NCI-H69 (cell line): ENCODE results near the gene PIP4K2C.
"Not testable (repeated sequence)": the region's sequence is repeated elsewhere in the genome, so short reads cannot be mapped to it uniquely, and the experiment has no call there.

ENCODE experiments used
- DNase-seq: peaks from one replicate; lab custom pipeline; 2025; lab: John Stamatoyannopoulos, UW

PIP4K2C gene

DNA sequence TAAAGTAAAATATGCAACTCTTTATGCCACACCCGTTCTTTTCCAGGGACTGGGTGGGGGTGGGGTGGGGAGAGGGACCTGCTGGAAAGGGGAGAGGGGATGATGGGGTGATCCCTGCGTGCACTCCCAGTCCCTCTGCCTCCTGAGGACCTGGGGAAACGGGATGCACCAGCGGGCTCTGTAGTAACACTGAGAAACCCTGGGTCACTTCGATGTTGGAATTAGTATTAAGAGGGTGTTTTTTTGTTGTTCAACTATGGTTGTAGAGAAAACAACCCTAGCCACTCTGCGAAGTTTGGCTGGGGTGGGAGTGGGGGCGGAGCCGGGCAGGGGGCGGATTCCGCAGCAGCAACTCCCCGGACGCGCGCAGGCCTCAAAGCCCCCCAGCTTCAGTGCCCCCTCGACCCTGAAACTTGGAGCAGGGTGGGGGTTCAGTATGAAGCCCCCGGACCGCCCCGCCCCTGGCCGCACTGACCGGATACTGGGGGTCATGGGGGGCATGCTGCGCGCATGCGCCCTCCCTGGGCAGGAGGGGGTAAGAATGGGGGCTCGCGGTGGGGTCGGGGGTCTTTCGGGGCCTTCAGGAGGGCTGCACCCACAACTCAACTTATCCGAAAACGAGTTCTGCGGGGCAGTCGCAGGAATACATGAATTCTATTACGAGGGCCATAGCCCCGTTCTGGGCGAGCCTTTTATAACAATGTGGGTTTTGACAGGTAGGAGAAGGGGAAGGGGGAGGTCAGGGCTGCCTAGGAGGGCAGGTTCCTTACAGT lies 19.0 kb downstream of the PIP4K2C start:
- no peak for DNase-seq

DNA sequence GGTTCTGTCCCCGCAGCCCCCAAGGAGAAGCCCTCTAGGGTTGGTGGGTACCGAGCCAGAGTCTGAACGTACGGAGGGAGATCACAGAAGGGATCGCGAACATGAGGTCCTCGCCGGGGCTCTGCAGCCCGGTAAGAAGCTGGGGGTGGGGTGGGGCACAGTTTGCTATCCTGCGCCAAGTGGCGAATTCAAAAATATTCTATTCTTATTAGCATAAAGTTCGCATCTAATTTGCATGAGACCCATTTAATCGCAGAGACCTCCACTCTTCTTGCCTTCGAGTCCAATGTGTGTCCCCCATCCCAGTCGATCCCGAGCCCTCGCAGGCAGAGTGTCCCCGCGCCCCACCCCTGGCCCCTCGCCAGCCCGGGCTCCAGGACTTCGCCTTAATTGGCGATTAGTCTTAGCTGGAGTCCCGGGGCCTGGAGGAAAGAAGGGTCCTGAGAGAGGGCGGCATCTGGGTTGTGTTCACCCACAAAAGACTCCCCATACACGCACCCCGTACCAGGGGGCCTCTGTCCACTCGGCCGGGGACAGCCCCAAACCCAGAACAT lies 19.6 kb downstream of the PIP4K2C start:
- peak; percentile 67 for DNase-seq

- peak; percentile 89 for DNase-seq
These were observed 20.3 kb downstream of the PIP4K2C start, which contains the start of gene ARHGEF25 for GRCh38 chr12:57611108-57611826. Gene ARHGEF25, plus strand, starts transcription at chr12:57611435. Its CDS starts 460 bp downstream, at chr12:57611895.

- DNase-seq: peak; percentile 61
These were observed 21.1 kb downstream of the PIP4K2C start for GRCh38 chr12:57611827-57612710.

- no peak for DNase-seq
These were observed 21.9 kb downstream of the PIP4K2C start for GRCh38 chr12:57612711-57613426.

- DNase-seq: no peak
These were observed 22.6 kb downstream of the PIP4K2C start for GRCh38 chr12:57613427-57614109.

DNA sequence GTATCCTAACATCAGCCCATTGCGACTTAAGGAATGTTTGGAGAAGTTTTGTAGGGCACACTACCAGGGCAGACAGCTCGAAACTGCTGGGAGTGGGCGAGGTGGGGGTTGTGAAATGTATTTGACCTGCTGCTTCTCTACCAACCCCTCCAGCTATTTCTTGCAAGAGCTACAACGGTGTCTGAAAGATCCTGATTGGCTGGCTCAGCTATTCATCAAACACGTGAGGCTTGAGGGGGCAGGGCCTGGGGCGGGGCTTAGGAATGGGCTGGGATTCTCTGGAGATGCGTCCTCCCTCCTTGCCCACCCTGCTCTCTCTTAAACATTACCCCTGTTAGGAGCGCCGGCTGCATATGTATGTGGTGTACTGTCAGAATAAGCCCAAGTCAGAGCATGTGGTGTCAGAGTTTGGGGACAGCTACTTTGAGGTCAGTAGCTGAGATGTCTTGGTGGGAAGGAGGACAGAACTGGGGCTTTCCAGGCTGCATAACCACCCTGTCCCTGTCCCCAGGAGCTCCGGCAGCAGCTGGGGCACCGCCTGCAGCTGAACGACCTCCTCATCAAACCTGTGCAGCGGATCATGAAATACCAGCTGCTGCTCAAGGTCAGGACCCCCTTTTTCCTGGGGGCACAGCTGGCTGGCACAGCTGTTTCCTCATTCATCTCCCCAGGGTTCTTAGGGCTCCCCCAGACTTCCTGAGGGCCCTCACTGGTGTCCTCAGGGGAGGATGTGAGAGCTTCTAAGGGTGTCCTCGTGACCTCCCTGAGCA lies 23.4 kb downstream of the PIP4K2C start:
- DNase-seq: peak; percentile 10

- DNase-seq: no peak
These were observed 24.0 kb downstream of the PIP4K2C start for GRCh38 chr12:57614948-57615500.

- DNase-seq: no peak
These were observed 24.6 kb downstream of the PIP4K2C start for GRCh38 chr12:57615637-57616036.

- DNase-seq: peak; percentile 40
These were observed 25.6 kb downstream of the PIP4K2C start for GRCh38 chr12:57616383-57617101.

- no peak for DNase-seq
These were observed 26.9 kb downstream of the PIP4K2C start for GRCh38 chr12:57617942-57618341.

DNA sequence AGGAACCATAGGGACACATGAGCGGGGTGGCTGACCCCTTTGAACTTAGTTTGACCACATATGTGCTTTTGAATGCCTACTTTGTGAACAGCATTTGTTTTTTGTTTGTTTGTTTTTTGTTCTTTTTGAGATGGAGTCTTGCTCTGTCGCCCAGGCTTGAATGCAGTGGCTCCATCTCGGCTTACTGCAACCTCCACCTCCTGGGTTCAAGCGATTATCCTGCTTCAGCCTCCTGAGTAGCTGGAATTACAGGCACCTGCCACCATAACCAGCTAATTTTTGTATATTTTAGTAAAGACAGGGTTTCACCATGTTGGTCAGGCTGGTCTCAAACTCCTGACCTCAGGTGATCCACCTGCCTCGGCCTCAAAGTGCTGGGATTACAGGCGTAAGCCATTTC lies 27.4 kb downstream of the PIP4K2C start:
- DNase-seq: not testable (repeated sequence)

GRCh38 chr12:57618966-57619433 lies 28.0 kb downstream of the PIP4K2C start:
- no peak for DNase-seq

DNA sequence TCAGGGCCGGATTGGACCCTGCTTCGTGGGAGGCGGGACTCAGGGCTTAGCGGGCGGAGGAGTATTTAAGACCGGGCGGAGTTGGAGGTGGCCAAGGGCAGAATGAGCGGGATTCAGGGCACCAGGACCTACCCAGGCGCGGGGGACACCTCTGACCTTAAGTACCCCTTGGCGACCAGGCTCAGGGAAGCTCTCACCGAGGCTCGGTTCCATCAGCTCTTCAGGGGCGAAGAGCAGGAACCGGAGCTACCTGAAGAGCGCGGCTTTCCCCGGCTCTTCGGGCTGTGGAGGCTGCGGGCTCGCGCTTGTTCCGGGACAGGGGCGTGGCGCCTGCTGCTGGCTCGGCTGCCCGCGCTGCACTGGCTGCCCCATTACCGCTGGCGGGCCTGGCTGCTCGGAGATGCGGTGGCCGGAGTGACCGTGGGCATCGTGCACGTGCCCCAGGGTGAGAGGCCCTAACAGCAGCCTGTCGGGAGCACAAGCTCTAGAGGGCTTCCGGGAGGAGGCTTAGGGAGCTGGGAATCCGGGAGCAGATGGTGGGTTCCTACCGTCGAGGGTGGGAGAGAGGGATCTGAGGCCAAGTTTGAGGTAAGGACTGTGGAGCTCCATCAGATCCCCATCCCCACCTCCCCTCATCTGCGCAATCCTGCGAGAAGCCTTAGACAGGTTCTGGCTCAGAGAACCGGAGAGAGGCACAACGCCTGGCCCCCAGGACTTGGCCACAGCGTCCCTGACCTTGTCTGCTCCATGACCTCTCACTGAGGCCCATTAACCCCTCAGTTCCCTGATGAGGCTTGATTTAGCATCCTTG lies 28.6 kb downstream of the PIP4K2C start:
- no peak for DNase-seq

DNA sequence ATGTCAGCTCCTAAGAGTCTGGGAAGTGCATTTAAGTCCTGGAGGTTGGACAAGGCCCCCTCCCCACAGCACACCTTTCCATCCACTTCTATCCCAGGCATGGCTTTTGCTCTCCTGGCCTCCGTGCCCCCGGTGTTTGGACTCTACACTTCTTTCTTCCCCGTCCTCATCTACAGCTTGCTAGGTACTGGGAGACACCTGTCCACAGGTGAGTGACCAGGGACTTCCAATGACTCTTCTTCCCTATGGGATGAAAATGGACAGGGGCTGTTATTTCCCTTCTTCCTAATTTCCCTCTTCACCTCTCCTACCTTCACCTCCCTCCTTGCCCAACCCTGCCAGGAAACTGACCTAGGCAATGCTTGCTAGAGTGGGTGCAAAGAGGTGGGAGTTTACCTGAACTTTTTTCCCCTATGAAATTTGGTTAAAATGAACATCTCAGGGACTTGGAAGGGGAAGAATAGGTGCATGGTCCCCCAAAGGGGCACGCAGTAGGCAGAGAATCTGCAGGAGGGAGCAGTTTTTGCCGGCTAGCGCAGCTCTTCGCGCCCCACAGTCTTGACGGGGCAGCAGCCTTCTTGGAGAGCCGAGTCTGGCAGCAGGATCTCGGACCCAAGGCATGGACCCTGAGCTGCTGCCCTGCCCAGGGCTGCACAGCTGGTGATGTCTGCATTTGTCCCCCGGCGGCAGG lies 29.4 kb downstream of the PIP4K2C start:
- DNase-seq: no peak

GRCh38 chr12:57620936-57621496 lies 30.0 kb downstream of the PIP4K2C start:
- peak; percentile 55 for DNase-seq
